HK-2 (cell line): ENCODE data around the gene WNT11.
A peak's percentile ranks its signal among the peaks of the same experiment; 100 is the strongest.

Experiments
- DNase-seq: peaks from one replicate; pipeline ENCODE4 v3.0.0-alpha.2; 2018; ENCODE audit not compliant: unreplicated experiment

The WNT11 gene

DNA sequence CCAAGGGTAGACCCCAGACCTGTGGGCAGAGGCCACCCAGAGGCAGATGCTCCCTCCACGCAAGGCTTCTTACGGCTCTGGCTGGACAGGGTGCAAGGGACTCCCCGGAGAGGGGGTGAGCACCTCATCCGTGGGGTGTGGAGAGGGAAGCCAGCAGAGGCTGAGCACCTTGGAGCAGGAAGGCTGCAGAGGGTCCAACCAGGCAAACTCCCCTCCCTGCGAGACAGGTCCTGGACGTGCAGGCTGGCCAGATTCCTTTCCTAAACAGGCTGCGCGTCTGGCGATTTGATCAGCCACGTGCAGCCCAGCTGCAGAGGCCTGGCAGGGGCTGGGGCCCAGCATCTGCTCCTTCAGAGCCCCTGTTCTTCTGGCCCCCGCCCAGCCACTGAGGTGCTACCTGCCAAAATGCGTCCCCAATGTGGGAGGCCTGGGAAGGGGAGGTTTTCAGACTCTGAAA, 49.3 kb downstream of the WNT11 start:
- DNase-seq, result no peak

DNA sequence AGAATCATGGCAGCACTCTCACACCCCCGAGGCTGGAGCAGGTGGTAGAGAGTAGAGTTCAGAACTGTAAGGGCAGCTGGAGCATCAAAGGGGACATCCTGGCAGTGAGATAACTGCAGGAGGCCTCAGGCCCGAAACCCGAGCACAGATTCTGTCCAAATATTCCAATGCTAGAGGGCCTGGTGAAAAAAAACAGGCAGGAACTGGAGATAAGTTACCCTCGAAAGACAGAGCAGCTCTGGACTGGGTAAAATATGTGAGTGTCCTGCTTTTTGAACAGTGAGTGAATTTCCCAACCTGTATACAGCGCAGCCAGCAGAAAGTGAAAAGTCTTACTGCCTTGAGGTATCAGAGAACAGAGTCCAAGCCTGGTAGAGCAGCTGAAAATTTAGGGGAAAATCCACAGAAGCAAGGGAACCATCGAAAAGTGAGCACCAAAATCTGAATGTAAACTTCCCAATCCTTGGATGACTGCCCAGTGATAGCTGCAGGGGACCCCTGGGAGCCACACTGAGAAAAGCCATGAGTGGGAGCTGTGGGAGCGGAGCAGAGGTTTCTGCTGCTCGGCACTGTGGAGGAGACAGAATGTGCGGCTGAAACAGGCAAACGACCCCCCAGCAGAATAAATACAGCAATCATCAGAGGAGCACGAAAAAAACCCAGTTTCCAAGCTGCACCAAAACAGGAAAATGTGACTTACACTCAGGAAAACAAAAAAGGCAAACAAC, 50.6 kb downstream of the WNT11 start:
- no peak for DNase-seq

DNA sequence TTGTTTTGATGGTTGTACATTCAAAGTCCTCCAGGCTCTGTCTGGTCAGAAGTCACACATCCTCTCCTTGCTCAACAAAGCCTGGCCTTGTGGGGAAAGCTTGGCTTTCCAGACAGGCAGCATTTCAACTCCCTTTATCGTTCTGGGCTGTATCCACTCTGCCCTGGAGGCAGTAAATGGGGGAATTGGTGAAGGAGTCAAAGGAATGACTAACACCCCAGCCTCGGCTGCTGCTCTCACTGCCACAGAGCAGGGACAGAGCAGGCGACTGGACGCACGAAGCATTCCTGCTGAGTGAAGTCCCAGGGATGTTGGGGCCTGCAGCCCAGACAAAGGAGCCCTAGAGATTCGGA, 52.8 kb downstream of the WNT11 start:
- no peak for DNase-seq

DNA sequence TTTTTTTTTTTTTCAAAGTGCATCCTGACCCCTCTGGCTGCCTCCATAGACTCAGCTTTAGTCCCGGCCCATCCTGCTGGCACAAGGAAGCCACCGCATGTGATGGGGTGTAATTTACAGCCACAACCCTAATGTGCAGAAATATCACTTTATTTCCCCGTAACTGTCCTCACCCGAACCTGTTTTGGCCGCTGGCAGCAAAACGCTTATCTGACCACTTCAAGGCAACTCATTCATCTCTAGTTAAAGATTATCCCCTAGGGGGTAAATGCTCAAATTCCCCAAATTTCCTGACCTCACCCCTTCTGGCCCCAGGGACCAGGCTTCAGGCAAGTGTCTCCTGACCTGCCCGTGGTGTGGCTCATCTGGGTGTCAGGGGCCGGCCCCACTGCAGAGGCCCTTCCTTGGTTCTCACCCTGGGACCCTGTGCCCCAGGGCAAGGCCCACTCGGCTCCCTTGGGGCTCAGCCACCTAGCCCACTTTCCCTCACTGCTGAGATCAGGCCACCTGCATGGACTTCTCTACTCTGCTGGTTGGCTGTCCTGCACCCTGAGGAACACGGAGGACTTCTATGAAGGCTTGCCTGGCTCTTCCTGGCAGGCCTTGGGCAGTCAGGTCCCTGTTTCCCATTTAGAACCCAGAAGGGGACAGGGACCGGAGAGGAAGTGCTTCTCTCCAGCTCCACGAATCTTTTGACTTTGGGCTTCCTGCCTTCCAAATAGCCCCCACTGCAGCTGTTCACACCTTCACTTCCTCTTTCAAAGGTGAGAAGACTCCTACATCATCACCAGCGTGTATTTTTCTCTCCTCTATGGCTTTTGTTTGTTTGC, 53.3 kb downstream of the WNT11 start:
- no peak for DNase-seq

DNA sequence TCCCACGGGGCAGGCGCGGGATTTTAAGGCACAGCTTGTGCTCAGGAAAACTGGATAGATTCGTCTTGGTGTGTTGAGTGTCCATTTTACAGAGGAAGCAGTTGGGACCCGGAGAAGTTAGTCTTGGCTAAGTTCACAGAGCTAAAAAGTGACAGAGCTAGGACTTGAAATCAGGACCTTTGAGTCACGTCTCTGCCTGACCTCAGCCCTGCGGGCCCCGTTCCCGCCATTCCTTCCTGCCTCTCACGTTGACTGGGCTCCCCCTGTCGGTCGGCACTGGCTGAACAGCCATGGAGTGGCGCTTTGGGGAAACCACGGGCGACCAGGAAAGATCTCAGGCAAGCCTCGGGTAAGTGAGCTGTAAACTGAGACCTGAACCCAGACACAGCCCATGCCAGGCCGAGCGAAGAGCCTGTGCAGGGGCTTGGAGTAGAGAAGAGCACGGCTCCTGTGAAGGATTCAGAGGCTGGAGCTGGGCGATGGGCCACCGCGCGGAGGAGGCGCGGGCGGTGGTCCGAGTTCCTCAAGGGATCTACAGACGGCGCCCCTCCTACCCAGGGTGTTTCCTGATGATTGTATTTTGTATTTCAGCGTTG, 54.1 kb downstream of the WNT11 start:
- DNase-seq, result peak; percentile 80

DNA sequence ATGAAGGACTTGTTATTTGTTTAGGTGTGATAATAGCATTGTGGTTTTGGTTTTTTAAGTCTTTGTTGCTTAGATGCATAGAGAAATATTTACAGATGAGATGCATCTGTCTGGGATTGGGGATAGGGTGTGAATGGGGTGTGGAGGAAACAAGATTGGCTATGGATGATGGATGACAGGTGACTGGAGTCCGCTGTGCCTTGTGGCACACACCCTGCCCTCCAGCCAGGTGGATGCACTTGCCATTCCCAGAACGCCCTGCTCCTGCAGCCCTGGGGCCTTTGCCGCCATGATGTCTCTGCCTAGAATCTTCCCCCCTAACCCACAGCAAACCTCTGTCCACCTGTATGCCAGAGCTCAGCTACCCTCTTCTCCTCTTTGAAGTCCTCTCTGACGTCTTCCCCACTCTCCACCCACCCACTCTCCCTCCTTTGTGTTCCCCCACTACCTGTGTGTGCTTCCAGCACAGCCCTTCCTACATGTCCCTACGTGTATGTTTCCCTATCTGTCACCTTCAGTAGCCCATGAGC, 54.7 kb downstream of the WNT11 start:
- DNase-seq, result no peak

DNA sequence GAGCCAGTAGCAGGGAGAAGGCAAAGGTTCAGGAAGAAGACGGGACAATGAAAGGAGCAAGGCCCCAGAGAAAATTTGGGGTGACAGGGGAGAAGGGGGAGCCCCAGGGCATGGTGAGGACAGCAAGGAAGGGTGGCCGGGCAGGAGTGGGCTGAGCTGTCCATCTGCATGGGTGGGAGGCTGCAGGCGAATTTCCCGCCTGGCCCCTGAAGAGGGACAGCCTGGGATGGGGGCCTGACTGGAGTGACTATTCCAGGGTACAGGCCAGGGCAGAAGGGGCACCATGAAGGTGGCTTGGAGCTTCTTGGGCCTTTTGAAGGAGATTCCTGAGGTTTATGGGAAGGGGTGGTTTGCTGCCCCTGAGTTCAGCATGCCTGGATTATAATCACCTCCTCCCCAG, 56.2 kb downstream of the WNT11 start:
- DNase-seq, result no peak

DNA sequence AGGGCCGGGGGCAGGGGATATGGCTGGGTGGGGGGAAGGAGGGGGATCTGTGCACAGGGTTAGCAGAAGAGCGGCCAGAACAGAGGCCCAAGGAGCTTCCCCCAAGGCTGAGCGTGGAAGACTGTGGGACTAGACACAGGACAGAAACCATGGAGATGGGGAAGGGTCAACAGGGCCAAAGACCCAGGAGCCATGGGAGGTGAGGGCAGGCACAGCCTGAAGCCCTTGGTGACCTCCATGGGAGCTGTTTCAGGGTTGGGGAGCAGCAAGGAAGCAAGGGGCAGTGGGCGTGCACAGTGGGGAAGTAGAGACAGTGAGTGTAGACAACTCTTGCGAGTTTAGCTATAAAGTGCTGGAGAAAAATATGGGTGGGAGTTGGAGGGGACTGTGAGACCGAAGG, 56.6 kb downstream of the WNT11 start:
- DNase-seq, result no peak

DNA sequence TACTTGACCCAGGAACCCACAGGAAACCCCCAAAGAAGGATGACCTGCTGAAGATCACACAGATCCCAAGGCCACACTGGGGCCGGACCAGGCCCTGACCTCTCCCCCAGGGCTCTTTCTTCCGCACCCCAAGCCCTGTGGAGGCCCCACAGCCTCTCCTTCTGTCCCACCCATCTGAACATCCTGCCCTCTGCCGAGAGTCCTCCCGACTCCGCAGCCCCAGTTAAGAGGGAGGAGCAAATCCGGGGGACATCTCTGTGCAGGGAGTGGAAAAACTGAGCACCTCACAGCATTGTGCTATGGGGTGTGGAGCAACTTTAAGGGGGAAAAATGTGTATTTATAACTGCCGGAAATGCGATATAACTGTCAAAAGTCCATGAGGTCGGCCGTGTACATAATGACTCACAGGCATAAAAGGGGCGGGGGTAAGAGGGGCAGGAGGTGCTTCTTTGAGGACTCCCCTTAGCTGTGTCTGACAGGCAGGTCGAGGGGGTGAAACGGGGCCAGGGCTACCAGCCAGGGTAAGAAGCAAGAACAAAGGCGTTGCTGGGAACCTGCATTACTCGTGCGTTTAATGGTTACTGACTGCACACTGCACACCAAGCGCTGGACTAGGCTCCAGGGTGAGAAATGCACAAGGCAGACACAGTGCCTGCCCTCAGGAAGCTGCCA, 57.2 kb downstream of the WNT11 start:
- DNase-seq, result no peak

DNA sequence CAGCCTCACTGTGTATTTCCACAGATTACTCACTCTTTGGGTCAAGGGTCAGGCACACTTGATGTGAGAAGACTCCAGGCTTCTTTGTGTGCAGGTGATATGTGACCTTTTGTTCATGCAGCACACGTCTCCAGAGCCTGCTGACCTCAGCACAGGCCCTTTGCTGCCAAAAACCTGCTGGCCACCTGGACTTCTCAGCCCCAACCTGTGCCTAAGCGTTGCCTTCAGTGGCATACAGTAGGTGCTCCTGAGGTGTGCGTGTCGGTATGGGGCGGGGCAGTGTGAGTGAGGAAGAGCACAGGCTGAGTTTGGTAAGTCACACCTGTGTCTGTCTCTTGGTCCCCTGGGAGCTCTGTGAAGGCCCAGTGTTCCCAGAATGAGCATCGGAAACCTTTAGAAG, 58.1 kb downstream of the WNT11 start:
- no peak for DNase-seq

DNA sequence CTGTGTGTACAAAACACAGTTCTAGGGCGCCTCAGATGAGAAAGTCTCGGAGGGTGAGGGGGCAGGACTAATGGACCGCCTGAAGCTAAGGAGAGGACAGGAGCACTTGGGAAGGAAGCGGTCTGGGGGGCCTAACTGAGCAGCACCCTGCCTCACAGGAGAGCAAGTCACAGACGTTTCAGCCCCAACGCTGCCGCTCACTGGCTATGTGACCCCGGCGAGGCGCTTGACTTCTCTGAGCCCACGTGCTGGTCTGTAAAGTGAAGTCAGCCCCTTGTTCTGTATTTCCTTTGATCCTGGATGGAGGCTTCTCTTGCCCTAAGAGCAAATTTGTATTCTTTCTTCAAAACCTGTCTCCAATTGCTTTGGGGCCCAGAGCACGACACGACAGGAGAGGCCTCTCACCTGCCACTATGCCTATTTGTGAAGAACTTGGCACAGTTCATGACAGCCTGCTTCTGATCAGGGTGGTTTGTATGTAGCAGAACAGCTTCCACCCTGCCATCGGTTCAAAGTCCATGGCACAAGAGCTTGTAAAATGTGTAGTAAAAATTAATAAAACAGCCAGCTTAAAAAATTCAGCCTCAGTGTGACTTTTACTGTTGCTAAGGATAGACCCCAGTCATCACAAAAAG, 59.1 kb downstream of the WNT11 start:
- DNase-seq, result no peak

DNA sequence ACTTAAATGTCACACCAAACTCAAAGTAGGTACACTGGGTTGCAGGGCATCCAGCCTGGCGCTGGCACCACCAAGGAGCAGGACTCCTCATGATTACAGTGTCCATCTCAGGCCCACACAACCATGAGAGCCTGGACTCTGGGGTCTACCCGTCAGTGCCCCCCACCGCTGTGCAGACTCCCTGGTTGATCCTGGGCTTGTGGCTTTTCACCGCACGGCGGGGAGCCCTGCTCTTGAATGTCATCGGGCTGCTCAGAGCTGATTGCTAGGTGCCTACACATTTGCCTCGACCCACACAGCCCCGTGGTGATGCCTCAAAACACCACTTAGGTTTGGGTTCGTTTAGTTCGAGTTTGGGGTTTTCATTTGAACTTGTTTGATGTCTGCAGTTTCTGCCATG, 63.0 kb downstream of the WNT11 start:
- no peak for DNase-seq

DNA sequence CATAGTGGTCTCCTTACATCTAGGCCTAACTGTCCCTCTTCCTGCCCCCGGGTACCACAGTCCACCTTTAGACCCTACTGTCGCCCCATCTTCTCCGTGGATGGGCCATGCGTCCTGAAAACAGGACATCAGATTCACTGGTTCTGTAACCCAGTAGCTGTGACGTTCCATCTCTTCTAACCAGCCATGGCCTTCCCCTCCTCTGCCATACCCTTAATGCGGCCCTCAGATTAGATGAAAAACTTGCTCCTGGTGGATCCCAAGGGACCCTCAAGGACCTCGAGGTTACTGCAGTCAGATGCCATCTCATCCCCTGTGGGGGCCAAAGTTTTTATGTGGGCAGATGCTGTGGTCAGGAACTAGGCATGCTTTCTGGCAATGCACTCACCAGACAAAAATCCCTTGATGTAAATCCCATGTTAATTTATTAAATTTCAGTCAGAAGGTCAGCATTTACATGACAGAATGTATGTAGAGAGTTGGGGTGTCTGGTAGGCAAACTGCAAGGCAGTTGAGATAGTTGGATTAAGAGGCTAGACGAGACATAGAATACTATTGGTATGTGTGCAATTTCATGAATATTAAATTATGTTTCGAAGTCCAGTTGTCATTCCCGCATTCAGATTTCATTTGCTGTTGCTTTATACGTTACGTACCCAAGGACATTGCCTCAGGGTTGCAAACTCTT, 64.3 kb downstream of the WNT11 start:
- no peak for DNase-seq

DNA sequence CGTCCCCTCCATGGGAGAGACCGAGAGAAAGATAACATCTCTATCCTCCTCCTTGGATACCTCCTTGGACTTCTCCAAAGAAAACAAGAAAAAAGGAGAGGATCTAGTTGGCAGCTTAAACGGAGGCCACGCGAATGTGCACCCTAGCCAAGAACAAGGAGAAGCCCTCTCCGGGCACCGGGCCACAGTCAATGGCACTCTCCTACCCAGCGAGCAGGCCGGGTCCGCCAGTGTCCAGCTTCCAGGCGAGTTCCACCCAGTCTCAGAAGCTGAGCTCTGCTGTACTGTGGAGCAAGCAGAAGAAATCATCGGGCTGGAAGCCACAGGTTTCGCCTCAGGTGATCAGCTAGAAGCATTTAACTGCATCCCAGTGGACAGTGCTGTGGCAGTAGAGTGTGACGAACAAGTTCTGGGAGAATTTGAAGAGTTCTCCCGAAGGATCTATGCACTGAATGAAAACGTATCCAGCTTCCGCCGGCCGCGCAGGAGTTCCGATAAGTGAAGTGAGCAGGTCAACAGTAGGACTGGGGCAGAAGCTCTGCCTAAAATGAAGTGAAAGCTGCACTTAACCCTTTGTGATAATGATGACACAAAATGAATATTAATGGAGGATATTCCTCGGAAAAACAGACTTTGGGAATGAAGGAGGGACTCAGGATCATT, 65.3 kb downstream of the WNT11 start:
- DNase-seq, result no peak

DNA sequence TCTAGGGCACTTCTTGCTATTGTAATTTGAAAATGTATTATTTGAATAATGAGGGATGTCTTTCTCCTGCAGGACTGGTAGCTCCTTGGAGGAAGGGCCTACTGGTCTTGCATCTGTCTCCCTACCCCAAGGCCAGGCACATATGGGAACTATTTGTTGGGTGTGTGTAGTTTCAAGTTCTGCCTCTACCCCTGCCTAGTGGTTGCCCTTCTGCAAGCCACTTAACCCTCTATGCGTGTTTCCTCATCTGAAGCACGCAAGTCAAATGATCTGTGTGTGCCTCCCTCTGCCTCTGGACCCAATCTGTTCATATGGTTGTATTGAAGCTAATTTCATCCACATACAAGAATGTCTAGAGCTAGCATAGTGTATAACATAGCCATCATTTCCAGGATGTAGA, 67.0 kb downstream of the WNT11 start:
- DNase-seq, result no peak
